ENCODE data around the gene STK10.
"Not testable (repeated sequence)": the region's sequence is repeated elsewhere in the genome, so short reads cannot be mapped to it uniquely, and the experiment has no call there.

Gene STK10

GRCh38 chr5:172164769-172165212 lies 23.2 kb downstream of the STK10 start:
- no peak for DNase-seq

- DNase-seq: no peak
Observed at GRCh38 chr5:172163346-172163745, 24.7 kb downstream of the STK10 start.

DNA sequence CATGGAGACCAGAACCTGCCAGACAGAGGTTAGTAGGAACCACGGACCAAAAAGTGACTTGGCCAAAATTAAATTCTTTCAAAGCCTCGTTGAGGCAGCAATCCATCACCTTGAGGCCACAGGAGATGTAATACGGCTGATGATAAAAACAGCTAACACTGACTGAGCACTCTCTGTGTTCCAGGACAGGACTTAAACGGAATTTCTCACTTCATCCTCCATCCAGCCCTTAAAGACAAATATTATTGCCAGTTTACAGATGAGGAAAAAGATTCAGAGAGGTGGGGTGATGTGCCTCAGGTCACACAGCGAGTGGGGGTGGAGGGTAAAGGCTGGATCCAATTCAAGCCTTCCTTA lies 25.1 kb downstream of the STK10 start:
- no peak for DNase-seq

DNA sequence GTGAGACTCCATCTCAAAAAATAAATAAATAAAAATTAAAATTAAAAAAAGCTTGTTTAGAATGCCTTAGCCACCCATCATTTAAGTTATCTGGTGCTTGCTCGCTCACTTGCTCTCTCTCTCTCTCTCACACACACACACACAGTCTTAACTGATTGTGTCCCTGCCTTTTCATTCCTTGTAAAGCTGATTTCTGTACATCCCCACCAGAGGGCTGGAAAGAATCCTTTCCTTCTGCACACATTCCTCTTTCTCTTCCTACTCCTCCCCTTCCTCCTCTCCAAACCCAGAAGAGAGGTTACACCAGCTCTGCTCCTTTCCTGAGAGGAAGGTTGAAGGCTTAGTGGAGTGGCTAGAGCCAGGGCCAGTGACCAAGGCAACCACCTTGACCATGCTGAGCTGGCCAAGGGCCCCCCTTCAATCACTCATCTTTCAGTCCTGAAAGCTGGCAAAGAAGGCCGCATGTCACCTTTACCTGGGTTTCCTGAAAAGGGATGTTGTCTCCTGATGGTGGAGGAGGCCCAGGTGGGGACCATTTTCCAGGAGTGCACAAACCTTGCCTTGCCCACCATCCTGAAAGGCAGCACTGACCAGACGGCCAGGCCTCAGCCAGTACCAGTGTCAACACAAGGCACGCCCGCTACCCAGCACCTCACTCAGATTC lies 25.6 kb downstream of the STK10 start:
- DNase-seq: no peak

DNA sequence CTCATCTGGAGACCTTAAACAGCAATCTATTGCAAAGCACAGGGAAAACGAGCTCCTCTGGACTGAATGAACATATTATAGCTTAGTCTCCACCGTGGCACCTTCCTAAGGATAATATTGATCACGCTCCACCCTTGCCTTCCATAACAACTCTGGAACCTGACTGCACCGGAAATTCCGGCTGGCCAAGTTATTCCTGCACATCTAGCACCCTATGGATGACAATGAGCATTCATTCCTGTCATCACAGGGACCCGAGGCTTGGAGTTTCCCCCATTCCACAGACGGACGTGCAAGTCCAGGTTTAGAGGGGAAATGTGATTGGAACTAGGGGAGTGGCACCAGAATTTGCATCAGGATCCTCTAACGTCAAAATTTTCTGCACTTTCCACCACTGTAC lies 27.5 kb downstream of the STK10 start:
- no peak for DNase-seq

DNA sequence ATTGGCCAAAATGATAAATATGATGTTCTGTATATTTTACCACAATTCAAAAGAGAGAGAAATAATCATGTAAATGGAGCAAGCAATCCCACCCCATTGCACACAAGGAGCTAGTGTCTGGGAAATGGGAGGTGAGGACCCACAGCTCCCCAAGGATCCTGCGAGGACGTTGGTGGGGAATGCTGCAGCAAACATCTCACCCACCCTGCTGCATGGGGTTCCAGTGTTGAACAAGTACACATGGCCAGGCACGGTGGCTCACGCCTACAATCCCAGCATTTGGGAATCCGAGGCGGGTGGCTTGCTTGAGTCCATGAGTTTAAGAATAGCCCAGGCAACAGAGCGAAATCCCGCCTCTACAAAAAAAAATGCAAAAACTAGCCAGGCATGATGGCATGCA lies 29.0 kb downstream of the STK10 start:
- no peak for DNase-seq

DNA sequence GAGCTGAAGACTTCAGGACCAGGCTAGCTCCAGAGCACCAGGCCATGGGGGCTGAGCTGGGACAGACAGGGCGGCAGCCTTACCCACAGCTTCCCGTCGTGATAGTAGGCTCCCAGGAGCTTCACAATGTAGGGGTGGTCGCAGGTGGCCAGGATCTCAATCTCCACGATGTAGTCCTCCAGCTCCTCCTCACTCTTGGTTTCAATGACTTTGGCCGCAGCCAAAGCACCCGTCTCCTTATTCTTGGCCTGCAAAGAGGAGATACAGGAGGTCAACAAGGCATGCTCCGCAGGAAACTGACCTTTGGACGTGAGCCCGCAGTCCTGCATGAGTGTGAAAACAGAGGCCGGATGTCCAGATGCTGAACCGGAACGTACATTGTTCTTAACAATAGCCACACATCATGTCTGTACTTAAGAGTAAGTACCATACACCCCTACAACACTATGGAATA lies 31.5 kb downstream of the STK10 start:
- no peak for DNase-seq

- DNase-seq: not testable (repeated sequence)
Observed at GRCh38 chr5:172155101-172155500, 32.9 kb downstream of the STK10 start.

DNA sequence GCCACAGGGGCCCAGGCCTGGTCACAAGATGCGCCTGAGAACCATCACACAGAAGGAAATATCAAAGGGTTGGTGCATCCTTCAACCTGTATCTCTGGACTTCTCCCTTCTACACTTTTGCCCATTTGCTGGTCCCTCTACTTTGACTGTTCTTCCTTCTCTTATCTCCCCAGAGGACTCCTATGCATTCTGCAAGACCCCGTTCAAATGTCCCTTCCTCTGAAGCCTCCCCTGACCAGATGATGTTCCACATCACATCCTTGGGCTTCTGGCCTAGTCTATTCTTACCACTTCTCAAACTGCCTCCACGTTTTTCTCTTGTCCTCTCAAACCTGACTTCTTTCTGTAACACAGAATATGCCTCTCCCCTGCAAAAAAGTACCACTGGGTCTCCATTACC lies 34.3 kb downstream of the STK10 start:
- no peak for DNase-seq

DNA sequence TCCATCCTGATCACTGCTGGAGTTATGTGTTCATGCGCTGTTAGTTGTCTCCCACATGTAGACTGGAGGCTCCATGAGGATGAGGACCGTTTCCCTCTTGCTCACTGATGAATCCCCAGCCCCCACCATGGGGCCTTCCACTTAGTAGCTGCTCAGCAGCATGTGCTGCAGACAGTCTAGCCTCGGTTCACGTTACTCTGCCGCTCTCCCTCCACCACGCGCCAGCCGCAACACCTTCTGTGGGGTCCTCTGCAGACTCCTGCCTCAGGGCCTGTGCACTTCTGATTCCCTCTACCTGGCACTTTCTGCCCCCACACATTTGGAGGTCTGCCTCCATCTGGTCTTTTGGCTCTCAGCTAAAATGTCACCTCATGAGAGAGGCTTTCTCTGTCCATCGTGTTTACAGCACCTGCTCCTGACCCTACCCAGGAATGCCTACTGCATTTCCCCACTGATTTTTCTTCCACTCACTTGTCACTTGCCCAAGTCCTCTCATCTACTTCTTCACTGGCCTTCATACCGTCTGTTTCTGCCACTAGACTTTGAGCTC lies 36.3 kb downstream of the STK10 start:
- DNase-seq: no peak

- DNase-seq: no peak
Observed at GRCh38 chr5:172150514-172151425, 37.3 kb downstream of the STK10 start.

GRCh38 chr5:172149481-172149880 lies 38.5 kb downstream of the STK10 start:
- not testable (repeated sequence) for DNase-seq

DNA sequence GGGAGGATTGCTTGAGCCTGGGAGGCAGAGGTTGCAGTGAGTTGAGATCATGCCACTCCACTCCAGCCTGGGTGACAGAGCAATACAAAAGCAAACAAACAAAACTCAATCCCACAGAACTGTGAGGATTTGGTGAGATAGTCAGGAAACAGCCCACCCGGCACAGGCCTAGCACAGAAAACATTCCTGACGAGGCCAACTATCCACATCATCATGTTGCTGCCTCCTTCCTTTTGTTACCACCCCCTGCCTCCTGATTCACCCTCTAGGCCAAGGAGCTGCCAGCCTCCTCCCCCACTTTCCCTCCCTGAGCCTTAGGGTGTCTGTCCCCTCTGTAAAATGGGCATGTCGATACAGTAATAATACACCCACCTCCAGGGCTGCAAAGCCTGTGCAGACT lies 39.0 kb downstream of the STK10 start:
- no peak for DNase-seq

- DNase-seq: no peak
Observed at GRCh38 chr5:172148381-172148780, 39.6 kb downstream of the STK10 start.

DNA sequence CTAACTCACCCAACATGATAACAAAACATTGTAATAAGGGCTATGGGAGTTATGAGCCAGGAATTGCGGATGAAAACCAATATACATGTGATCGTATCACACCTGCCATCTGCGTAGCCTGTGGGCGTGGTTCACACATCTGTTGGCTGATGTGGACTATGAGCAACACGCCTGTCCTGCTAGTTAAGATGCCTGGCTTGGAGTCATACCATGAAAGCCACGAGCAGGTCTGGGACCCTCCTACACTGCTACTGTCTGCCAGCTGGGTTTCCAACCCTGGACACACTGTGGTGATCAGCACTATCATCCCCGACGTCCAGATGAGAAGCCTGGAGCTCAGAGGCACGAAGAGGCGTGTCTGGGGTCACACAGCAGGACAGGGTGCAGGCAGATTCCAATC lies 40.2 kb downstream of the STK10 start:
- DNase-seq: no peak

DNA sequence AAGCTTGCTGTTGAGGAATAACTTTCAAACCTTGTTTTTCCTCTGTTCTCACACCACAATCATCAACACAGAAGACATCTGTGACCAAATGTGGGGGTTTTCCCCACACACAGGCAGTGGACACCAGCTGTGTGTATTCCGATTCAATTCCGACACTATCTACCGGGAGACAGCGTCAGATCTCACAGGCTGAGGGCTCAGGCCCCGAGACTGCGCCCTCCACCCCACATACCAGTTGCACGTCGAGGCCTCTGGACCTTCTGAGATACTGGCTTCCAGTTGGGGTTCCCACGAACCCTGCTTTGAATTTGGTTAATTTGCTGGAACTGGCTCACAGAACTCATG lies 41.3 kb downstream of the STK10 start:
- no peak for DNase-seq

DNA sequence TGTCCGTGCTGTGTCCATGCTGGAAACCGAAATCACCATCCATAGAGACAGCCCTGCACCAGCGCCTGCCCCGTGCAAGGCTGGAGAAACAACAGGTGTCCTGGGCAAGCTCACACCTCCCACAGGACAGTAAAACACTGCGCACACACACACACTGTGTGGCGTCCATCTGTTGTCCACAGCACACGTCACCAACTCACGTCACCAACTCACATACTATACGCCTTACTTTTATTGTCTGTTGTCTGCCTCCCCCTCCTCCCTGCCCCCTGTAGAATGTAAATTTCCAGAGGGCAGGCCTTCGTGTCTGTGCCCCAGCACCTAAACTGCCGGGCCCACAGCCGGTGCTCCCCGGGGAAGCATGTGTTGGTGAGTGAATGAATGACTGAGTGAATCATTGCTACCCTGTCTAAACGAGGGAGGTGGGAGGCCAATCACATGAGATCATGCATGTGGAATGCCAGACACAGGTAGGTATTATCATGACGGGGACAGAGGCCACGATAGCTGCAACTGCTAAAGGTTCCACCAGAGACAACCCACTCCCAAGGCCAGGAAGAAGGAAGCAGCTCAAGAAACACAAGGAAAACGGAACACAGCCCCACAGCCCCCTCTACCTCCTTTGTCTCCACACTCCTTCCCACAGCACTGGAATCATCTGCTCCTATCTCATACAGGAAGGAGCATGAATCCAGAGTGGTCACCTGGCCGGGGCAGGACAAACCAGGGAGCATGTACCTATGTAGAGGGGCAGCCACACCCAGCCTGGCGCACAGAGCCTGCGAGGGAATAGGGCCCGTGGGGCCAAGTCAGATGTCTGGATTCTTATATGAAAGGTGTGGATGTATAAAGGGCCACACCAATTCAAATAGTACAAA lies 41.9 kb downstream of the STK10 start:
- no peak for DNase-seq

GRCh38 chr5:172144931-172145869 lies 42.8 kb downstream of the STK10 start:
- no peak for DNase-seq

- DNase-seq: no peak
Observed at GRCh38 chr5:172144291-172144815, 43.7 kb downstream of the STK10 start.

GRCh38 chr5:172143875-172144274 lies 44.1 kb downstream of the STK10 start:
- no peak for DNase-seq

DNA sequence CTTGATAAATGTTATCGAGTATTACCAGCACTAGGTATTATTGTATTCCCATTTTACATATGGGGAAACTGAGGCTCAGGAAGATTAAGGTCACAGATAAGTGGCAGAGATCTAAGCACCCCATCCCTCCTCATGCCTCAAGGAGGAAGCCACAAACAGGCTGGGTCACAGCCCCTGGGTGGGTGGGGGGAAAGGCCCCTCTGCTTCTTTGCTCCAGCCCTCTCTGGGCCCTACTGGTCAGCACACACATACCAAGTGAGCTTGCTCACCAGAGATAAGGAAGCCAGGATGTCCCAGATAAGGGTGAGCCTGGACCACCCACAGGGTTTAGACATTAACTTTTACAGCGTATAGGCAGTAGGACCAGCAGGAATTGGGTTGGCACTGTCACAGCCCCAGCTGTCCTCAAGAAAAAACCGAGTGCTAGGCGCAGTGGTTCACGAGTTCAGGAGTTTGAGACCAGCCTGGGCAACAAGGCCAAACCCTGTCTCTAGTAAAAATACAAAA lies 45.3 kb downstream of the STK10 start:
- DNase-seq: no peak

All from activated CD4-positive, alpha-beta T cell treated with anti-CD3 and anti-CD28 coated beads, Interleukin-2, amount 50 U/mL, for 4 hours (primary cell).